H1 (cell line): ENCODE results near the gene HIVEP3. TPM values are rescaled to one million over a fixed set of nuclear protein-coding genes. Genes with fewer than 3 reads are reported as not detected.

Experiments
- KDM5A ChIP-seq: fragments of 200-600 bp; IDR thresholded peaks from 2 replicates; pipeline ENCODE4 v1.7.1; 2012; ENCODE audit warnings: mild to moderate bottlenecking, low read length, inconsistent platforms, mixed read lengths
- MAFK ChIP-seq: IDR thresholded peaks from 2 replicates; pipeline ENCODE4 v1.6.1; 2012; ENCODE audit warnings: low read depth, mild to moderate bottlenecking, improper control_type of control experiment, low read length
- POLR2A ChIP-seq, 2 experiments: IDR thresholded peaks; 1 replicate in 1 of 2; 2 replicates in 1 of 2; pipeline ENCODE4 v1.6.1; 2011; ENCODE audit warnings: low read depth in 2 of 2, low read length in 2 of 2, mild to moderate bottlenecking in 2 of 2; ENCODE audit errors: control extremely low read depth in 1 of 2
- RAD21 ChIP-seq, 2 experiments: IDR thresholded peaks in 1 of 2; conservative IDR thresholded peaks in 1 of 2; 2 replicates each; pipeline ENCODE4 v1.6.1; 2011; ENCODE audit warnings: low read depth in 2 of 2, low read length in 2 of 2, improper control_type of control experiment in 1 of 2, inconsistent platforms in 1 of 2, mild to moderate bottlenecking in 1 of 2, moderate library complexity in 1 of 2
- TEAD4 ChIP-seq: IDR thresholded peaks from 2 replicates; pipeline ENCODE4 v1.6.1; 2012; ENCODE audit warnings: low read depth, low read length, inconsistent platforms, mixed read lengths
- polyA plus RNA-seq, 7 experiments: library from polyadenylated mRNA; depleted of rRNA in 3 of 7; stranded (reverse) in 5 of 7; unstranded in 2 of 7; fragments of >200 nt in 5 of 7; fragments of 200-250 nt in 2 of 7; gene quantifications; 1 replicate in 5 of 7; 2 replicates in 1 of 7; 4 replicates in 1 of 7; pipeline versions ENCODE4 v1.2.1 to v1.2.3, GENCODE V29; 2011 to 2013; ENCODE audit warnings: missing spikeins in 2 of 7, mixed read lengths in 2 of 7
- total RNA-seq: library from RNA; stranded (reverse); fragmentation: NEBNext Ultra II Directional; extraction: Animal tissue kit (Norgen Biotek cat#: 25700); gene quantifications from 2 replicates; pipeline ENCODE4 v1.2.1, GENCODE V29; 2021

Gene HIVEP3
- total and polyA plus RNA-seq, 2 of the 8 experiments (the other 6 are each of a cell fraction or from before 2014, with no cell fraction given), result 0.24 to 0.69 TPM

DNA sequence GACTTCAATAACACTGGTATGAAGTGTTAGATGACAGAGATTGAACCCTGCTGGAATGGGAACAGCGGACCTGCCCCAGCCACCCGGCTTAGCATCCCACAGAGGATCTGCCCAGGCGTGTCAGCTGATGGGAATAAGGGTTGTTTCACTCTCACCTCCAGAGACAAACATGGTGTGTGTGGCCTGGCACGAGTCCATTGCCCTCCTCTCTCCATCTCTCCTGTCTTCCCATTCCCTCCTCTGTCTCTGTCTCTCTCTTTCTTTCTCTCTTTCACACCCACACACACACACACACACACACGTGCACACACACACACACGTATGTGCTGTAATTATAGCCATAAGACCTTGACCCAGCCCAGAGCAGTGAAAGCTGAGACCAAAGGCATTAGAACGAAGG, 200.2 kb downstream of the HIVEP3 start (continued):
- TF ChIP-seq KDM5A, result no peak
- TF ChIP-seq POLR2A (IDR thresholded peaks at IDR 0.05; ENCODE audit: control extremely low read depth in 1 of 2, low read depth in 2 of 2, low read length in 2 of 2), result no peak
- no peak for TF ChIP-seq TEAD4
- no peak for TF ChIP-seq MAFK
- TF ChIP-seq RAD21 (IDR thresholded peaks at IDR 0.05 in 1 of 2, conservative IDR thresholded peaks at IDR 0.05 in 1 of 2; ENCODE audit: low read depth in 2 of 2, low read length in 2 of 2), result no peak
